ENCODE measurements around the gene POU6F2. TPM values are rescaled to one million over a fixed set of nuclear protein-coding genes. Genes with fewer than 3 reads are reported as not detected.

Gene POU6F2
- total RNA-seq, 4 donors from 2014 or later = not detected

- Histone ChIP-seq H3K36me3 (no peaks in the 10 kb centered on the region), H3K4me3 (no peak overlapping the region), H3K4me1 (no peaks in the 10 kb centered on the region), H3K9me3 (no peaks in the 10 kb centered on the region), H3K27me3 (peaks cover 4% of the 10 kb centered on the region), H3K27ac (no peak overlapping the region)
- no peak for TF ChIP-seq CTCF (IDR thresholded peaks at IDR 0.05)
- no peak for TF ChIP-seq EP300 (IDR thresholded peaks at IDR 0.05)
- no peak for TF ChIP-seq POLR2AphosphoS5 (IDR thresholded peaks at IDR 0.05)
- TF ChIP-seq POLR2A (IDR thresholded peaks at IDR 0.05) = no peak
- DNase-seq (ENCODE audit: low spot score in 2 of 2) = no peak
- WGBS = 40% methylated on average over 3 of the region's 3 CpGs
These were observed 251.2 kb downstream of the POU6F2 start for GRCh38 chr7:39228946-39229345.

GRCh38 chr7:39233851-39234529 lies 256.3 kb downstream of the POU6F2 start:
- WGBS = 75% methylated on average over 5 of the region's 5 CpGs
- no peak overlapping the region for H3K27ac ChIP-seq
- no peaks in the 10 kb centered on the region for H3K9me3 ChIP-seq
- no peaks in the 10 kb centered on the region for H3K4me1 ChIP-seq
- H3K4me3 ChIP-seq = no peak overlapping the region
- H3K27me3 ChIP-seq = peaks cover 4% of the 10 kb centered on the region
- H3K36me3 ChIP-seq = no peaks in the 10 kb centered on the region
- TF ChIP-seq CTCF (IDR thresholded peaks at IDR 0.05) = no peak
- no peak for TF ChIP-seq POLR2A (IDR thresholded peaks at IDR 0.05)
- TF ChIP-seq POLR2AphosphoS5 (IDR thresholded peaks at IDR 0.05) = no peak
- no peak for TF ChIP-seq EP300 (IDR thresholded peaks at IDR 0.05)
- no peak for DNase-seq (ENCODE audit: low spot score in 2 of 2)

GRCh38 chr7:39238234-39238869 lies 260.6 kb downstream of the POU6F2 start:
- no peaks in the 10 kb centered on the region for H3K27me3 ChIP-seq
- no peak for DNase-seq (ENCODE audit: low spot score in 2 of 2)
- TF ChIP-seq POLR2AphosphoS5 (IDR thresholded peaks at IDR 0.05) (no peak), POLR2A (IDR thresholded peaks at IDR 0.05) (no peak), EP300 (IDR thresholded peaks at IDR 0.05) (no peak), CTCF (IDR thresholded peaks at IDR 0.05) (no peak)
- no peaks in the 10 kb centered on the region for H3K9me3 ChIP-seq
- no peaks in the 10 kb centered on the region for H3K4me1 ChIP-seq
- no peak overlapping the region for H3K4me3 ChIP-seq
- no peaks in the 10 kb centered on the region for H3K36me3 ChIP-seq
- WGBS = 91% methylated on average over 12 of the region's 12 CpGs
- H3K27ac ChIP-seq = no peak overlapping the region

GRCh38 chr7:39240864-39241263 lies 263.2 kb downstream of the POU6F2 start:
- H3K36me3 ChIP-seq = no peaks in the 10 kb centered on the region
- no peaks in the 10 kb centered on the region for H3K4me1 ChIP-seq
- 68% methylated on average over 3 of the region's 3 CpGs for WGBS
- H3K4me3 ChIP-seq = no peak overlapping the region
- H3K9me3 ChIP-seq = no peaks in the 10 kb centered on the region
- H3K27ac ChIP-seq = no peak overlapping the region
- H3K27me3 ChIP-seq = no peaks in the 10 kb centered on the region
- no peak for TF ChIP-seq POLR2A (IDR thresholded peaks at IDR 0.05)
- DNase-seq (ENCODE audit: low spot score in 2 of 2) = no peak

GRCh38 chr7:39247576-39247975 lies 269.9 kb downstream of the POU6F2 start:
- Histone ChIP-seq H3K27ac (no peak overlapping the region), H3K36me3 (no peaks in the 10 kb centered on the region), H3K27me3 (no peaks in the 10 kb centered on the region), H3K4me1 (no peaks in the 10 kb centered on the region), H3K4me3 (no peak overlapping the region), H3K9me3 (no peaks in the 10 kb centered on the region)
- DNase-seq (ENCODE audit: low spot score in 2 of 2) = no peak
- WGBS = 85% methylated on average over 3 of the region's 3 CpGs
- no peak for TF ChIP-seq POLR2A (IDR thresholded peaks at IDR 0.05)
- TF ChIP-seq CTCF (IDR thresholded peaks at IDR 0.05) = no peak
- no peak for TF ChIP-seq POLR2AphosphoS5 (IDR thresholded peaks at IDR 0.05)
- TF ChIP-seq EP300 (IDR thresholded peaks at IDR 0.05) = no peak

All from suprapubic skin (tissue), 4 donors.